Ectodermal cell (in vitro differentiated cells): ENCODE results near the gene VDAC2.
"Not testable (repeated sequence)": the region's sequence is repeated elsewhere in the genome, so short reads cannot be mapped to it uniquely, and the experiment has no call there.

Source experiments
- H3K27ac ChIP-seq: 2 replicates; pipeline ENCODE4 v1.7.0; 2013; ENCODE audit warnings: mild to moderate bottlenecking, low read depth, low read length; ENCODE audit not compliant: insufficient read depth, poor library complexity, severe bottlenecking
- H3K27me3 ChIP-seq: 2 replicates; pipeline ENCODE4 v1.7.0; 2013; ENCODE audit warnings: mild to moderate bottlenecking, low read length; ENCODE audit not compliant: insufficient read depth, control insufficient read depth, poor library complexity, severe bottlenecking
- H3K36me3 ChIP-seq: one replicate; pipeline ENCODE4 v1.7.0; 2013; ENCODE audit warnings: low read length; ENCODE audit not compliant: control insufficient read depth, insufficient read depth
- H3K4me1 ChIP-seq: one replicate; pipeline ENCODE4 v1.7.0; 2013; ENCODE audit warnings: low read length; ENCODE audit not compliant: control insufficient read depth, insufficient read depth
- H3K4me3 ChIP-seq: 2 replicates; pipeline ENCODE4 v1.7.0; 2013; ENCODE audit warnings: low read depth, low read length, control low read depth; ENCODE audit not compliant: insufficient read depth
- H3K9me3 ChIP-seq: 2 replicates; pipeline ENCODE4 v1.7.0; 2013; ENCODE audit warnings: mild to moderate bottlenecking, low read length, moderate library complexity; ENCODE audit not compliant: control insufficient read depth
- WGBS, 2 experiments: methylation state at CpG; one replicate each; pipeline ENCODE4 v1.1.7; 2013; ENCODE audit warnings: missing lambda C conversion rate in 2 of 2; 5-methylcytosine and 5-hydroxymethylcytosine counted together

Gene VDAC2

GRCh38 chr10:75199949-75200348 is 10.6 kb upstream of the VDAC2 start:
- not testable (repeated sequence) for H3K9me3 ChIP-seq, H3K4me1 ChIP-seq, H3K4me3 ChIP-seq, H3K27ac ChIP-seq, H3K27me3 ChIP-seq, H3K36me3 ChIP-seq
- WGBS, 2 experiments: 87 to 97% methylated on average over 6 of the region's 6 CpGs

GRCh38 chr10:75201793-75202307 is 8.7 kb upstream of the VDAC2 start:
- no peak overlapping the region for H3K27ac ChIP-seq

GRCh38 chr10:75202321-75203045 is 8.1 kb upstream of the VDAC2 start:
- 89 to 93% methylated on average over 1 of the region's 1 CpG for WGBS, 2 experiments
- H3K27ac ChIP-seq: no peak overlapping the region

More at GRCh38 chr10:75201793-75202307, 8.7 kb upstream of the VDAC2 start:
- no peaks in the 10 kb centered on the region for H3K9me3 ChIP-seq
- no peaks in the 10 kb centered on the region for H3K36me3 ChIP-seq
- no peak overlapping the region for H3K4me3 ChIP-seq
- no peaks in the 10 kb centered on the region for H3K4me1 ChIP-seq
- 88 to 92% methylated on average over 8 to 9 of the region's 9 CpGs for WGBS, 2 experiments
- no peaks in the 10 kb centered on the region for H3K27me3 ChIP-seq

GRCh38 chr10:75203046-75203620 is 7.5 kb upstream of the VDAC2 start:
- H3K9me3 ChIP-seq, H3K27me3 ChIP-seq, H3K27ac ChIP-seq, H3K4me3 ChIP-seq, H3K4me1 ChIP-seq, H3K36me3 ChIP-seq: not testable (repeated sequence)
- 94% methylated on average over 11 of the region's 11 CpGs for WGBS, 2 experiments

More at GRCh38 chr10:75202321-75203045, 8.1 kb upstream of the VDAC2 start:
- no peaks in the 10 kb centered on the region for H3K4me1 ChIP-seq
- no peaks in the 10 kb centered on the region for H3K36me3 ChIP-seq
- H3K9me3 ChIP-seq: no peaks in the 10 kb centered on the region
- H3K27me3 ChIP-seq: no peaks in the 10 kb centered on the region
- H3K4me3 ChIP-seq: no peak overlapping the region

- H3K4me1 ChIP-seq: peaks cover 7% of the 10 kb centered on the region
These were observed 6.9 kb upstream of the VDAC2 start for GRCh38 chr10:75203724-75204123.

GRCh38 chr10:75205908-75206307 is 4.7 kb upstream of the VDAC2 start:
- H3K36me3 ChIP-seq: no peaks in the 10 kb centered on the region
- H3K4me1 ChIP-seq: peaks cover 7% of the 10 kb centered on the region
- H3K9me3 ChIP-seq: no peaks in the 10 kb centered on the region
- H3K27me3 ChIP-seq: no peaks in the 10 kb centered on the region
- WGBS, 2 experiments: 86 to 87% methylated on average over 2 of the region's 2 CpGs
- H3K27ac ChIP-seq: no peak overlapping the region
- no peak overlapping the region for H3K4me3 ChIP-seq

More at GRCh38 chr10:75203724-75204123, 6.9 kb upstream of the VDAC2 start:
- Histone ChIP-seq H3K9me3 (no peaks in the 10 kb centered on the region), H3K4me3 (no peak overlapping the region), H3K36me3 (no peaks in the 10 kb centered on the region), H3K27ac (no peak overlapping the region), H3K27me3 (no peaks in the 10 kb centered on the region)
- 85 to 87% methylated on average over 5 of the region's 5 CpGs for WGBS, 2 experiments

GRCh38 chr10:75206638-75207037 is 4.0 kb upstream of the VDAC2 start:
- not testable (repeated sequence) for H3K4me1 ChIP-seq, H3K27me3 ChIP-seq, H3K27ac ChIP-seq, H3K9me3 ChIP-seq, H3K36me3 ChIP-seq, H3K4me3 ChIP-seq
- WGBS, 2 experiments: 88 to 94% methylated on average over 14 of the region's 14 CpGs

- 65 to 67% methylated on average over 13 of the region's 13 CpGs for WGBS, 2 experiments
- Histone ChIP-seq H3K27ac (no peak overlapping the region), H3K27me3 (no peaks in the 10 kb centered on the region), H3K36me3 (no peaks in the 10 kb centered on the region), H3K4me3 (no peak overlapping the region), H3K4me1 (peaks cover 12% of the 10 kb centered on the region), H3K9me3 (no peaks in the 10 kb centered on the region)
These were observed 3.3 kb upstream of the VDAC2 start for GRCh38 chr10:75207079-75207856.

- WGBS, 2 experiments: 88% methylated on average over 1 of the region's 1 CpG; no CpG with 5 or more reads in 1 of the 2 experiments
- Histone ChIP-seq H3K4me1 (peaks cover 12% of the 10 kb centered on the region), H3K27me3 (no peaks in the 10 kb centered on the region), H3K9me3 (no peaks in the 10 kb centered on the region), H3K36me3 (no peaks in the 10 kb centered on the region), H3K4me3 (no peak overlapping the region), H3K27ac (no peak overlapping the region)
These were observed 2.8 kb upstream of the VDAC2 start for GRCh38 chr10:75207857-75208144.

- H3K9me3 ChIP-seq: no peaks in the 10 kb centered on the region
- no peak overlapping the region for H3K27ac ChIP-seq
- H3K4me3 ChIP-seq: no peak overlapping the region
- peaks cover 12% of the 10 kb centered on the region for H3K4me1 ChIP-seq
- WGBS, 2 experiments: 72 to 77% methylated on average over 3 to 4 of the region's 4 CpGs
- peaks cover 3% of the 10 kb centered on the region for H3K36me3 ChIP-seq
- H3K27me3 ChIP-seq: no peaks in the 10 kb centered on the region
These were observed 2.4 kb upstream of the VDAC2 start for GRCh38 chr10:75208181-75208580.
